Progenitor cell of endocrine pancreas (in vitro differentiated cells): Measurements from ENCODE around the gene EML4. TPM values are rescaled to one million over a fixed set of nuclear protein-coding genes. Genes with fewer than 3 reads are reported as not detected.

Experiments
- DNase-seq: peaks from one replicate; pipeline ENCODE4 v3.0.0; 2021; ENCODE audit warnings: low spot score; ENCODE audit not compliant: unreplicated experiment
- H3K27ac Mint-ChIP-seq: 2 replicates; pipeline ENCODE4 v1.8.0; 2021; ENCODE audit warnings: mild to moderate bottlenecking, moderate library complexity, mixed read lengths
- H3K27me3 Mint-ChIP-seq: 2 replicates; pipeline ENCODE4 v1.8.0; 2021; ENCODE audit warnings: mixed read lengths
- H3K36me3 Mint-ChIP-seq: 2 replicates; pipeline ENCODE4 v1.8.0; 2022; ENCODE audit warnings: mixed read lengths; ENCODE audit not compliant: insufficient read depth
- H3K4me1 Mint-ChIP-seq: 2 replicates; pipeline ENCODE4 v1.8.0; 2021; ENCODE audit warnings: low read depth, mixed read lengths
- H3K4me3 Mint-ChIP-seq: 2 replicates; pipeline ENCODE4 v1.8.0; 2021; ENCODE audit warnings: low read depth, mild to moderate bottlenecking, moderate library complexity, mixed read lengths
- H3K9me3 Mint-ChIP-seq: 2 replicates; pipeline ENCODE4 v1.8.0; 2021; ENCODE audit warnings: low read depth, mixed read lengths
- CTCF ChIP-seq: fragments of 200-600 bp; sonication (generic); IDR thresholded peaks from one replicate; pipeline ENCODE4 v1.5.0; 2021; ENCODE audit warnings: antibody characterized with exemption, mild to moderate bottlenecking; ENCODE audit not compliant: unreplicated experiment
- total RNA-seq: library from RNA; stranded (reverse); gene quantifications from 2 replicates; pipeline ENCODE4 v1.2.1, GENCODE V29; 2021

Gene EML4
- total RNA-seq, 1 donor from 2014 or later: 75.7 TPM

- Mint-ChIP-seq H3K27me3 (no peaks in the 10 kb centered on the region), H3K36me3 (peaks cover 4% of the 10 kb centered on the region), H3K27ac (no peak overlapping the region), H3K4me3 (no peak overlapping the region), H3K9me3 (no peaks in the 10 kb centered on the region), H3K4me1 (peaks cover 23% of the 10 kb centered on the region)
- no peak for DNase-seq
- no peak for TF ChIP-seq CTCF
Measured at GRCh38 chr2:42223067-42223854, 54.1 kb downstream of the EML4 start.

- Mint-ChIP-seq H3K27ac (no peak overlapping the region), H3K36me3 (peaks cover 2% of the 10 kb centered on the region), H3K4me1 (peaks cover 23% of the 10 kb centered on the region), H3K9me3 (no peaks in the 10 kb centered on the region), H3K4me3 (no peak overlapping the region), H3K27me3 (no peaks in the 10 kb centered on the region)
- TF ChIP-seq CTCF: no peak
- DNase-seq: no peak
Measured at GRCh38 chr2:42223855-42224268, 54.7 kb downstream of the EML4 start.

- peaks cover 1% of the 10 kb centered on the region for H3K36me3 Mint-ChIP-seq
- TF ChIP-seq CTCF: no peak
- no peak for DNase-seq
- H3K9me3 Mint-ChIP-seq: no peaks in the 10 kb centered on the region
- no peak overlapping the region for H3K4me3 Mint-ChIP-seq
- no peaks in the 10 kb centered on the region for H3K27me3 Mint-ChIP-seq
- peak overlapping the region; percentile 44 for H3K27ac Mint-ChIP-seq
- peaks cover 22% of the 10 kb centered on the region for H3K4me1 Mint-ChIP-seq
Measured at GRCh38 chr2:42224422-42225067, 55.4 kb downstream of the EML4 start.

GRCh38 chr2:42225573-42225972 is 56.4 kb downstream of the EML4 start:
- H3K4me3 Mint-ChIP-seq: no peak overlapping the region
- H3K4me1 Mint-ChIP-seq: peaks cover 15% of the 10 kb centered on the region
- H3K27ac Mint-ChIP-seq: no peak overlapping the region
- H3K36me3 Mint-ChIP-seq: peaks cover 1% of the 10 kb centered on the region
- TF ChIP-seq CTCF: no peak
- no peaks in the 10 kb centered on the region for H3K9me3 Mint-ChIP-seq
- DNase-seq: no peak
- no peaks in the 10 kb centered on the region for H3K27me3 Mint-ChIP-seq

GRCh38 chr2:42227491-42227890 is 58.3 kb downstream of the EML4 start:
- DNase-seq: no peak
- Mint-ChIP-seq H3K4me1 (peaks cover 17% of the 10 kb centered on the region), H3K36me3 (peaks cover 1% of the 10 kb centered on the region), H3K27me3 (no peaks in the 10 kb centered on the region), H3K27ac (no peak overlapping the region), H3K4me3 (no peak overlapping the region), H3K9me3 (no peaks in the 10 kb centered on the region)
- no peak for TF ChIP-seq CTCF
